Common myeloid progenitor, CD34-positive (primary cell): ENCODE data around the gene GABRP. TPM values are rescaled to one million over a fixed set of nuclear protein-coding genes. Genes with fewer than 3 reads are reported as not detected.

Experiments used
- CTCF ChIA-PET: fragments of 350-600 bp; sonication (Branson Sonifier 250); formaldehyde crosslinking; loops from one replicate; lab custom pipeline; 2021; ENCODE audit warnings: antibody characterized with exemption; lab: Charles Lee
- POLR2A ChIA-PET: fragments of 350-600 bp; sonication (Branson Sonifier 250); formaldehyde crosslinking; loops from one replicate; lab custom pipeline; 2021; ENCODE audit warnings: antibody characterized with exemption; lab: Charles Lee
- DNase-seq, 3 donors: peaks; one replicate each; pipeline versions ENCODE4 v3.0.0 to v3.0.0-alpha.2; 2013
- H3K27ac ChIP-seq, 2 experiments: 1 replicate in 1 of 2; 2 replicates in 1 of 2; pipeline ENCODE4 v1.7.0; 2013; ENCODE audit warnings: inconsistent platforms in 2 of 2, low read length in 2 of 2, mild to moderate bottlenecking in 2 of 2, low read depth in 1 of 2, moderate library complexity in 1 of 2; ENCODE audit not compliant: severe bottlenecking in 2 of 2, insufficient read depth in 1 of 2, poor library complexity in 1 of 2
- H3K27me3 ChIP-seq, 5 experiments: replicated peaks in 2 of 5; 1 replicate in 3 of 5; 2 replicates in 2 of 5; pipeline versions ENCODE4 v1.6.1 to v1.7.0; 2013; ENCODE audit warnings: low read length in 4 of 5, mild to moderate bottlenecking in 2 of 5, moderate library complexity in 2 of 5, inconsistent platforms in 1 of 5; ENCODE audit not compliant: insufficient read depth in 5 of 5, control insufficient read depth in 4 of 5
- H3K36me3 ChIP-seq, 4 experiments: 1 replicate in 2 of 4; 2 replicates in 2 of 4; pipeline versions ENCODE4 v1.6.1 to v1.7.0; 2013; ENCODE audit warnings: low read length in 3 of 4, control low read depth in 1 of 4, mild to moderate bottlenecking in 1 of 4; ENCODE audit not compliant: control insufficient read depth in 4 of 4, insufficient read depth in 4 of 4
- H3K4me1 ChIP-seq, 4 experiments: 1 replicate in 3 of 4; 2 replicates in 1 of 4; pipeline versions ENCODE4 v1.6.1 to v1.7.1; 2013; ENCODE audit warnings: low read length in 3 of 4, mild to moderate bottlenecking in 3 of 4, control low read depth in 1 of 4, inconsistent platforms in 1 of 4, moderate library complexity in 1 of 4; ENCODE audit not compliant: control insufficient read depth in 4 of 4, insufficient read depth in 4 of 4; ENCODE audit errors: control extremely low read depth in 1 of 4
- H3K4me3 ChIP-seq, 7 experiments: 1 replicate in 4 of 7; 2 replicates in 3 of 7; pipeline versions ENCODE4 v1.5.1 to v1.7.0; 2013; ENCODE audit warnings: mild to moderate bottlenecking in 7 of 7, low read length in 6 of 7, moderate library complexity in 6 of 7, inconsistent platforms in 2 of 7, low read depth in 2 of 7, control low read depth in 1 of 7; ENCODE audit not compliant: insufficient read depth in 4 of 7, control insufficient read depth in 1 of 7; ENCODE audit errors: extremely low read depth in 1 of 7
- H3K9me3 ChIP-seq, 5 experiments: 1 replicate in 4 of 5; 2 replicates in 1 of 5; pipeline versions ENCODE4 v1.6.1 to v1.7.1; 2013; ENCODE audit warnings: low read length in 4 of 5, mild to moderate bottlenecking in 2 of 5, inconsistent platforms in 1 of 5, low read depth in 1 of 5, moderate library complexity in 1 of 5; ENCODE audit not compliant: control insufficient read depth in 4 of 5, insufficient read depth in 2 of 5; ENCODE audit errors: control extremely low read depth in 1 of 5
- WGBS: methylation state at CpG from one replicate; pipeline ENCODE4 v1.1.5; 2013; ENCODE audit not compliant: insufficient coverage; 5-methylcytosine and 5-hydroxymethylcytosine counted together
- polyA plus RNA-seq: library from polyadenylated mRNA; unstranded; fragments of 120-200 nt; gene quantifications from one replicate; pipeline ENCODE4 v1.2.1, GENCODE V29; 2013

Gene GABRP
- polyA plus RNA-seq = not detected

DNA sequence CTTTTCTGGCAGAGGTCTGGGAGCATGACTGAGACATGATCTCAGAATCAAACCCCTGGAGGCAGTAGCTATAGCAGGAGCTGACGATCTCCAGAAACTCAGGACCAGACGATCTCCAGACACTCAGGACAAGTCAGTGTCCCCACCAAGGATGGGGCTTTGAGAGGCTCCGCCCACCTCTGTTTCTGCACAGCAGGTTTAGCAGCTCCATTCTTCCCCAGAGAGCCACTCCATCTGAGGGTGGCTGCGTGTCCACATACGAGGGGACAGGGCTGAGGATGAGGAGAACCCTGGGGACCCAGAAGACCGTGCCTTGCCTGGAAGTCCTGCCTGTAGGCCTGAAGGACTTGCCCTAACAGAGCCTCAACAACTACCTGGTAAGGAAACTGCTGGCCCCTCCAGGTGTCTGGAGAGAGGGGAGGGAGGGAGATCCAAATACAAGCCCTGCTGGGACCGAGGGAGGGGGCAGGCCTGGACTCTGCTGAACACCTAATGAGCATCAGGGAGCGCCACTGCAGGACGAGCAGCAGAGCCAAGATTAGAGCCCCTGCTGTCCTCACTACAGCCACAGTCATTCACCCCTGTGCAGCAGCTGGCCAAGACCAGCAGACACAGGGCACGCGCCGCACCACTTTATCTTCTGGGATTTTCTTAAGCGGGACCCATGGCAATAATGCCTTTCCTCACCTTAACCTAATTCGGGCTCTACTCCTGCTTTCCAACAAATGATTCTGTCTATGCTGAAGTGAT, at the start of gene GABRP:
GABRP (plus strand) TSS at position 228 of the 750 bp plus-strand sequence. CDS start 4,891 bp downstream, outside the sequence.
- WGBS = 96% methylated on average over 7 of the region's 14 CpGs

DNA sequence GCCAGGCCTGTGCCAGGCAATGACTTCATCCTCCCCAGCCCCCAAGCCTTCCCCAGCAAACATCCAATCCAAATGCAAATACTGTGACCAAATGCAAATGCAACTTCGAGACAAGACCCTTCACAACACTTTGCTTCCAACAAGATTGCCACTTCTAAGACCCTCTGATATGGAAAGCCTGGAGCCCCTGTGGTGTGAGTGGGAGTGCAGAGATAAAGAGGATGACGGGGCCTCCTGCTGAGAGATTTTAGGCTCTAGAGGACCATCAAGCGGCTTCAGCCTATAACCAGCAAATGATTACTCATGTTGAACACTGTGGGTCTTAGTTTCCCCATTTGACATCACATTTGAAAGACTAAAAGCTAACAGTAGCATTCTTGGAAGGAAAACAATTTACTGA, 46.6 kb upstream of the GABRP start:
- H3K36me3 ChIP-seq = no peaks in the 10 kb centered on the region
- H3K9me3 ChIP-seq = peaks cover 0 to 15% (median 4%) of the 10 kb centered on the region in 5 experiments
- no peak for DNase-seq
- 100% methylated on average over 1 of the region's 3 CpGs for WGBS
- peaks cover 0 to 10% (median 4%) of the 10 kb centered on the region in 5 experiments for H3K27me3 ChIP-seq
- H3K27ac ChIP-seq = no peak overlapping the region
- ChIA-PET CTCF (no interaction called here), POLR2A (no interaction called here)
- H3K4me3 ChIP-seq = no peak overlapping the region
- no peaks in the 10 kb centered on the region for H3K4me1 ChIP-seq

More for the DNA sequence above, at the start of gene GABRP:
- Histone ChIP-seq H3K4me1 (no peaks in the 10 kb centered on the region), H3K36me3 (no peaks in the 10 kb centered on the region), H3K27ac (no peak within 1 kb of the TSS), H3K27me3 (peaks cover 0 to 3% (median 0%) of the 10 kb centered on the region in 5 experiments), H3K9me3 (no peaks in the 10 kb centered on the region), H3K4me3 (no peak within 1 kb of the TSS)
- POLR2A ChIA-PET = no interaction called here
- no peak for DNase-seq
- CTCF ChIA-PET = no interaction called here

DNA sequence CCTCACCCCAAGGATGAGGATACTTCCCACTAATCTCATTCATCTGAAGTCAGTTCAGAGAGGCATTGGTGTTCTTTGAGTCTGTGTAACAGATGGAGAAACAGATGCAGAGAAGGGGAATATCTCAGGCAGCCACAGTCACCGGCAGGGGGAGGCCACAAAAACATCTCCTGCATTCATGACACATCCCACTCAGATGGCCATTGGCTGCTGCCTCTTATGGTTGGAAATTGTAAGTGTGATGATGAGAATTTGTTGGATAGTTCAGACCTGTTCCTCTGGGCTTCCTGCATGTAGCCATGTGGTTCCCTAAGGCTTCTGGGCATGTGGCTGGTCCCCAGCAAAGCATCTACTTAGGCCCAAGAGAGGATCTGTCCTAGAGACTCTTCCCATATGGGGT, 45.9 kb upstream of the GABRP start:
- DNase-seq = no peak
- H3K36me3 ChIP-seq = no peaks in the 10 kb centered on the region
- CTCF ChIA-PET = no interaction called here
- POLR2A ChIA-PET = no interaction called here
- H3K27ac ChIP-seq = no peak overlapping the region
- peaks cover 0 to 10% (median 5%) of the 10 kb centered on the region in 5 experiments for H3K27me3 ChIP-seq
- no CpG with 5 or more reads among the region's 1 CpG for WGBS
- peaks cover 0 to 15% (median 4%) of the 10 kb centered on the region in 5 experiments for H3K9me3 ChIP-seq
- H3K4me1 ChIP-seq = no peaks in the 10 kb centered on the region
- no peak overlapping the region for H3K4me3 ChIP-seq

DNA sequence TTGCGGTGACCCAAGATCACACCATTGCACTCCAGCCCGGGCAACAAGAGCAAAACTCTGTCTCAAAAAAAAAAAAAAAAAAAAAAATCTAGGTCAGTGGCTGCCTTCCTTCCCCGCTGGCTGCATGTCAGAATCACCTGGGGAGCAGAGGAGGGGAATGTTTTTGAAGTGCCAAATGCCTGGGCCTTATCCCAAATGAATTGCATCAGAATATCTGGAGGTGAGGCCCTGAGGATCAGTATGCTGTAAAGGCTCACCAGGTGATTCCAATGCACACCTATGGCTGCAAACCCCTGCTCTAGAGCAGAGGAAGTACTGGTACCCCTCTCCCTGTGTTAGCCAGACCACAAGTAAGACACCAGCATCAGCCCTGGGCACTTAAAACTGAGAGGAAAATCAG, 44.7 kb upstream of the GABRP start:
- H3K9me3 ChIP-seq = peaks cover 0 to 15% (median 4%) of the 10 kb centered on the region in 5 experiments
- no peak overlapping the region for H3K27ac ChIP-seq
- H3K36me3 ChIP-seq = no peaks in the 10 kb centered on the region
- 100% methylated on average over 1 of the region's 3 CpGs for WGBS
- ChIA-PET POLR2A (no interaction called here), CTCF (interaction anchor here (0.6 kb wide), 1 partner anchor 647 kb away, joined by 3 read pairs; no protein-coding TSS in a partner anchor)
- H3K4me1 ChIP-seq = no peaks in the 10 kb centered on the region
- H3K27me3 ChIP-seq = peaks cover 2 to 17% (median 6%) of the 10 kb centered on the region in 5 experiments
- no peak overlapping the region for H3K4me3 ChIP-seq
- DNase-seq = no peak

DNA sequence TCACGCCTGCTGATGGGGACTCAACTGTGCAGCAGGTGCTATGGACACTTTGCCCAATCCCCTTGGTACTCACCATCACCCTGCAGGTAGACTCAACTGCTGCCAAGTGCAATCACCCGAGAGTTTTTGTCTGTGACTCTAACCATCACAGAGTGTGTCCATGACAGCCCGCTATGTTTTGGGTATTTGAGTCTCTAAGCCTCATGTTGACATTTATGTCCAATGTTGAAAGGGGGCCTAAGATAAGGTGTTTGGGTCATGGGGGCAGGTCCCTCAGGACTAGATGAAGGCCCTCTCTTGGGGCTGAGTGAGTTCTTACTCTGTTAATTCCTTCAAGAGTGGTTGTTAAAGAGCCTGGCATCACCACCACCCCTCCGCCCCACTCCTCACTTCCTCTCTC, 44.1 kb upstream of the GABRP start:
- ChIA-PET POLR2A (no interaction called here), CTCF (no interaction called here)
- Histone ChIP-seq H3K36me3 (no peaks in the 10 kb centered on the region), H3K4me1 (peaks cover 0 to 4% (median 2%) of the 10 kb centered on the region in 4 experiments), H3K4me3 (no peak overlapping the region), H3K9me3 (peaks cover 0 to 13% (median 4%) of the 10 kb centered on the region in 5 experiments), H3K27ac (no peak overlapping the region), H3K27me3 (peaks cover 2 to 23% (median 8%) of the 10 kb centered on the region in 5 experiments)
- no peak for DNase-seq
- WGBS = 95% methylated on average over 3 of the region's 4 CpGs

DNA sequence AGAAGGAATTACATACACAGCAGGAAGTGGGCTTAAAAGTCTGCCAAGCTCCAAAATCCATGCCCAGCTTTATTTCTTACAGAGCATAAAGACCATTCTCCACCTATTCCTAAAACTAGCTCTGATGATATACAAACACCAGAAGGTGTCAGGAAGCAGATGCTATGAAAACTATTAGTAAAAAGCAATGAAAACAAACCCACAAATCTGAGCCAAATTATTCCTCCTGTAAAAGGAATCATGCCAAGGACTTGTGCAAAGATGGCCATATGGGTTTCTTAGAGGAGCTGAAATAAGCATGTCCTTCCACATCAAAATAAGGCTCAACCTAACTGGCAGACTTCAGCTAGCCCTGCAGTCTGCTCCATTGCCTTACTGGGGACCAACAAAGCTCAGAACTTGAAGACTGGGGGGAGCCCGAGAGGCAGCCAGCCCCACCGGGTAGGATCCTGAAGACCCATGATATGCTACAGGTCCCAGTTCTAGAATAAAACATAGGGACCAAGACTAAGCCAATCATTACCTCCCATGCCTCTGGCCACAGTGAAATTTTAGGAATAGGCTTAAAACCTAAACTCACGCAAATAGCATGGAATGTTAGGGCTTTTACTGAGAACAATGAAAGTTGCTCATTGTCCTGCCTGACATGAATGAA, 42.8 kb upstream of the GABRP start:
- POLR2A ChIA-PET = no interaction called here
- H3K27me3 ChIP-seq = peaks cover 2 to 29% (median 11%) of the 10 kb centered on the region in 5 experiments
- H3K36me3 ChIP-seq = no peaks in the 10 kb centered on the region
- CTCF ChIA-PET = interaction anchor here (1.1 to 2.1 kb wide), 2 partner anchors 17 to 51 kb away, joined by 4 to 8 read pairs; no protein-coding TSS in a partner anchor
- no peak overlapping the region for H3K4me3 ChIP-seq
- peaks cover 0 to 10% (median 4%) of the 10 kb centered on the region in 4 experiments for H3K4me1 ChIP-seq
- 100% methylated on average over 2 of the region's 3 CpGs for WGBS
- no peak overlapping the region for H3K27ac ChIP-seq
- no peak for DNase-seq
- peaks cover 0 to 6% (median 2%) of the 10 kb centered on the region in 5 experiments for H3K9me3 ChIP-seq

GRCh38 chr5:170741801-170742200, 41.7 kb upstream of the GABRP start:
- Histone ChIP-seq H3K27ac (no peak overlapping the region), H3K36me3 (no peaks in the 10 kb centered on the region), H3K9me3 (no peaks in the 10 kb centered on the region), H3K4me1 (peaks cover 0 to 10% (median 4%) of the 10 kb centered on the region in 4 experiments), H3K27me3 (peaks cover 2 to 30% (median 11%) of the 10 kb centered on the region in 5 experiments), H3K4me3 (no peak overlapping the region)
- no peak for DNase-seq
- 84% methylated on average over 5 of the region's 8 CpGs for WGBS
- ChIA-PET POLR2A (no interaction called here), CTCF (interaction anchor here (2.1 kb wide), 1 partner anchor 50 kb away, joined by 8 read pairs; no protein-coding TSS in a partner anchor)
